GM12801 (cell line): ENCODE data around the gene LRRC8B.

ENCODE experiments used
- CTCF ChIP-seq: IDR thresholded peaks from one replicate; pipeline ENCODE4 v1.5.1; 2011; ENCODE audit warnings: control low read depth; ENCODE audit not compliant: insufficient read length; ENCODE audit errors: extremely low read depth

The LRRC8B gene

GRCh38 chr1:89608984-89609725, 84.5 kb downstream of the LRRC8B start:
- TF ChIP-seq CTCF, result no peak

- no peak for TF ChIP-seq CTCF
Measured at GRCh38 chr1:89609781-89610456, 85.3 kb downstream of the LRRC8B start.

- TF ChIP-seq CTCF, result no peak
Measured at GRCh38 chr1:89610457-89611011, 85.9 kb downstream of the LRRC8B start.

- no peak for TF ChIP-seq CTCF
Measured at GRCh38 chr1:89611721-89612120, 87.1 kb downstream of the LRRC8B start.

GRCh38 chr1:89613928-89614327, 89.3 kb downstream of the LRRC8B start:
- TF ChIP-seq CTCF, result no peak

GRCh38 chr1:89615676-89616598, 91.3 kb downstream of the LRRC8B start:
- TF ChIP-seq CTCF, result no peak
